ENCODE data around the gene SLC25A21.

SLC25A21 gene

DNA sequence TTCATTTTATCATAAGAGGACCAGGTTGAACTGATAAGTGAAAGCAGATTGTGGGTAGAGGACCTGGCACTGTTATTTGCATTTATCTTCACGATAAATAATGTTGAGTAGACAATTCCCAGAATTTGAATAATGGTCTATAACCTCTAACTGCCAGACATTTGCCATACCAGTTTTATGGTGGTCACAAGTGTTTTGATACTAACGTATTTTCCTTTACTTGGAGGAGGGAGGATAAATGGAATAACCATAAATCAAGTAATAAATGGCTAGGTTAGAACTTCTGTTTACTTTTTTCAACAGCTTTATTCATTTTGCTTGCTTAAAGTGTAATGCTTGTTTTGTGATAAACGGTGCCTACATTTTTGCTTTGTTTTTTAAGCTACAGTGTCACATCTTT, 501.3 kb downstream of the SLC25A21 start:
- no peaks in the 10 kb centered on the region for H3K36me3 Mint-ChIP-seq (ENCODE audit: low read depth)
- H3K4me3 Mint-ChIP-seq, result no peak overlapping the region

DNA sequence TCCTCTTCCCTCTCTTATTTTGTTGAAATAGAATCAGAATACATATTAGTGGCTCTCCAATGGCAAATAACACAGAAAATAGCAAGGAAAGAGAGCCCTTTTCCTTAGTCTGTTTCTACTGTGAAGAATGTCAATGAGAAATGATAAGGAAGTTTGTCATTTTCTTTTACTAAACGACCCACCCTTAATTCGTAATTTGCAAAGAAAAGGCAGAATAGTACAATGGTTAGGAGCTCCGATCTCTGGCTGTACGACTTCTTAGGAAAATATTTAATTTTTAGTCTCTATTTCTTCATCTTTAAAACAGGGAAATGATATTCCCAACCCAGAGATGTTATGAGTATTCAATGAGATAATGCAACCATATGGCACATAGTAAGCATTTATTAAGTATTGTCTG, 504.7 kb downstream of the SLC25A21 start:
- TF ChIP-seq, protein P1, sequence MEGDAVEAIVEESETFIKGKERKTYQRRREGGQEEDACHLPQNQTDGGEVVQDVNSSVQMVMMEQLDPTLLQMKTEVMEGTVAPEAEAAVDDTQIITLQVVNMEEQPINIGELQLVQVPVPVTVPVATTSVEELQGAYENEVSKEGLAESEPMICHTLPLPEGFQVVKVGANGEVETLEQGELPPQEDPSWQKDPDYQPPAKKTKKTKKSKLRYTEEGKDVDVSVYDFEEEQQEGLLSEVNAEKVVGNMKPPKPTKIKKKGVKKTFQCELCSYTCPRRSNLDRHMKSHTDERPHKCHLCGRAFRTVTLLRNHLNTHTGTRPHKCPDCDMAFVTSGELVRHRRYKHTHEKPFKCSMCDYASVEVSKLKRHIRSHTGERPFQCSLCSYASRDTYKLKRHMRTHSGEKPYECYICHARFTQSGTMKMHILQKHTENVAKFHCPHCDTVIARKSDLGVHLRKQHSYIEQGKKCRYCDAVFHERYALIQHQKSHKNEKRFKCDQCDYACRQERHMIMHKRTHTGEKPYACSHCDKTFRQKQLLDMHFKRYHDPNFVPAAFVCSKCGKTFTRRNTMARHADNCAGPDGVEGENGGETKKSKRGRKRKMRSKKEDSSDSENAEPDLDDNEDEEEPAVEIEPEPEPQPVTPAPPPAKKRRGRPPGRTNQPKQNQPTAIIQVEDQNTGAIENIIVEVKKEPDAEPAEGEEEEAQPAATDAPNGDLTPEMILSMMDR (IDR thresholded peaks at IDR 0.05; ENCODE audit: unreplicated experiment in 3 of 3), result no peak
- Mint-ChIP-seq H3K4me1 (peaks cover 16% of the 10 kb centered on the region), H3K36me3 (ENCODE audit: low read depth) (no peaks in the 10 kb centered on the region), H3K9me3 (no peaks in the 10 kb centered on the region), H3K4me3 (peak overlapping the region; percentile 3 to 33 (median 29)), H3K27ac (no peak overlapping the region), H3K27me3 (ENCODE audit: low read depth) (peaks cover 94% of the 10 kb centered on the region)

More for the DNA sequence above, 501.3 kb downstream of the SLC25A21 start:
- Mint-ChIP-seq H3K27me3 (ENCODE audit: low read depth) (peaks cover 91% of the 10 kb centered on the region), H3K27ac (no peak overlapping the region), H3K9me3 (no peaks in the 10 kb centered on the region), H3K4me1 (no peaks in the 10 kb centered on the region)
- TF ChIP-seq, protein P1 (IDR thresholded peaks at IDR 0.05; ENCODE audit: unreplicated experiment in 3 of 3), result no peak

DNA sequence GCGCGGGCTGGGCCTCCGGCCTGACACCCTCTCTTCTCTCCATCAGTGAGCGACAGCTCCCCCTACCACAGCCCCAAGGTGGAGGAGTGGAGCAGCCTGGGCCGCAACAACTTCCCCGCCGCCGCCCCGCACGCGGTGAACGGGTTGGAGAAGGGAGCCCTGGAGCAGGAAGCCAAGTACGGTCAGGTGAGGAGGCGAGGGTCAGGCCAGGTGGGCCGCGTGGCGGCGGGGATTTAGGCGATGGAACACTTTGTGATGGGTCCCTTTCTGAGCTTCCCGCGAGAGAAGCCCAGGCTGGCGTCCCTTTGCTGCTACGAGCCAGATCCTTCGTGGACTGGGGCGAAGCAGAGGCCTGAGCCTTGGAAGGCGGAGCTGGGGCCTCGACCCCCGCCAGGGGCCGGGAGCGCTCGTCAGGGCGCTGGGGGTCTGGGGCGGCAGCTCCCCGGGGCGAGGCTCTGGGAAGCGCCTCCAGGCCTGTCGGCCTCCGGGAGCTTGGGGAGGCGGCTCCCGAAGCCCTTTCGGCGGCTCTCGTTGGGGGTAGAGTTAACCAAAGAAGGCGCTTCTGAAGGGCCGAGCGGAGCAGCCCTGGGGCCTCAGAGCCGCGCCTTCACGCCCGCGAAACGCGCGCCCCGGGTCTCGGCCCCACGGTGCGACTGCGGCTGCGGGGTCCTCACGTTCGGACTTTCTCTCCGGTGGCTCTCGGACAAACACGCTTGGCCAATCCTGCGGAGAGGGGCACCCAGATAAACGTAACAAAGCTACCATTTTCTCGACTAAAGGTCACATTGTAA, 505.8 kb downstream of the SLC25A21 start:
- Mint-ChIP-seq H3K4me3 (peak overlapping the region; percentile 43 to 72 (median 66)), H3K27me3 (ENCODE audit: low read depth) (peaks cover 95% of the 10 kb centered on the region), H3K36me3 (ENCODE audit: low read depth) (no peaks in the 10 kb centered on the region), H3K4me1 (peaks cover 25% of the 10 kb centered on the region), H3K9me3 (no peaks in the 10 kb centered on the region), H3K27ac (no peak overlapping the region)
- TF ChIP-seq, protein P1 (IDR thresholded peaks at IDR 0.05; ENCODE audit: unreplicated experiment in 3 of 3), result no peak

DNA sequence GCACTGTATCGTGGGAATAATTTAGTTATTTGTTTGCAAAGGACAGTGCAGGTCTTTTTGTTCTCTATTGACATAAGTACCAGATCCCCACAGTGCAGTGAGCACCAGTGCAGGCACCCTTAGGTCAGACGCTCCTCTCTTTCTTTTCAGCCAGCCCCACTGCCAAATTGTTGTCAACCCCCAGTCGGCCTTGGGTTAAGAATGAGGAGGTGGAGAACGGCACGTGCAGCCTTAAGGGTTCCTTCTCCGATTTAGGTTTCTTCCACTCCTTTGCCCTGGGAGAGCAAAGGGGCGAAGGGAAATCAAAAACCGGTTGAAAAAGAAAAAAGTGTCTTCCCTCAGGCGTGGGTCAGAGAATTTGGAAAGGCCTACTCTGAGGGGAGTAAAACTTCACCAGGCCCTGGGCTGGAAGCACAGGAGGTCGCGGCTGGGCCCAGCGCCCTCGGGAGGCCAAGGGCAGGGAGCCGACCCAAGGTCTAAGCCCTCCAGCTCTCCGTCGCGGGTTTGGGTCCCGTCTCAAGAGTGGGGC, 506.5 kb downstream of the SLC25A21 start:
- H3K36me3 Mint-ChIP-seq (ENCODE audit: low read depth), result no peaks in the 10 kb centered on the region
- peaks cover 95% of the 10 kb centered on the region for H3K27me3 Mint-ChIP-seq (ENCODE audit: low read depth)
- H3K9me3 Mint-ChIP-seq, result peaks cover 2% of the 10 kb centered on the region
- H3K4me1 Mint-ChIP-seq, result peaks cover 30% of the 10 kb centered on the region
- TF ChIP-seq, protein P1 (IDR thresholded peaks at IDR 0.05; ENCODE audit: unreplicated experiment in 3 of 3), result no peak
- no peak overlapping the region for H3K27ac Mint-ChIP-seq
- H3K4me3 Mint-ChIP-seq, result peak overlapping the region in 1 of 3 experiments; percentile 86

DNA sequence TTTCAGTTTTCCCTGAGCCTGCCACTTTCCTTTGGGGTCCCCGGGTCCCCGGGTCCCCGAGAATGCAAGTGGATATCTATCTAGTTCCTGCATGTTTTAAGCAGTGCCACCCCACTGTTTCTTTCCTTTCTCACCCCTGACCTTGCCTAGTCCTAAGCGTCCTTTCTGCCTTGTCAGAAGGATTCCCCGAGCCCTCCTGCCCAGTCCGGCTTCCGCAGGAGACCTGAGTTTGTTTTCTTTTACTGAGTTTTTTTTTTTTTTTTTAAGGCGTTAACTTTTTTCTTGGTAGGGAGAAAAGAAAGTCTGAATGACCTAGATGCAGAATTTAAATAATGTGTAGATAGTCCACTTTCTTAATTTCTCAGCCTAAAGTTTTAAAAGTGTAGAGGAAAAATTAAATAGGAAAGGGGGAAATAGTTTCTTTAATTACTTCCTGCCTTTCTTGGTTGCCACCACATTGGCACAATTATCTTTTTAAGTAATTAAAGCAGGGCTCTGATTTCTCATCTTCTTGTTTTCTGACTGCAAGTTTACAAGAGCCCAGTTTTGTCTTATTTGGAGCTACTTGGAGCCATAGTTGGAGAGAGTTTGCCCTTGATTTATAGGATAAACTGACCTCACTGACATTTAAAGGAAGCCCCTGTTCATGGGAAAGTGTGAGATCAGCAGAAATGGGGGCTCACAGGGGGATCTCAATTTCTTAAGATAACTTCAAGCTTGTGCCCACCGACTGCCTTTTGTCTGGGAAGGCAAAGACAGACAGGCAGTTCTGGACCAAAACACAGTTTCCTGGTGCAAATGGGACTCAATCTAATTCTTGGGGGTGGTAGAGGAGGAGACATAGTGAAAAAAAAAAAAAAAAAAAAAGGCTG, 507.8 kb downstream of the SLC25A21 start:
- peaks cover 35% of the 10 kb centered on the region for H3K4me1 Mint-ChIP-seq
- H3K9me3 Mint-ChIP-seq, result peaks cover 2% of the 10 kb centered on the region
- peak overlapping the region; percentile 77 to 86 (median 84) for H3K4me3 Mint-ChIP-seq
- peaks cover 96% of the 10 kb centered on the region for H3K27me3 Mint-ChIP-seq (ENCODE audit: low read depth)
- no peak overlapping the region for H3K27ac Mint-ChIP-seq
- TF ChIP-seq, protein P1 (IDR thresholded peaks at IDR 0.05; ENCODE audit: unreplicated experiment in 3 of 3), result no peak
- no peaks in the 10 kb centered on the region for H3K36me3 Mint-ChIP-seq (ENCODE audit: low read depth)

Measured in nephron (organoid).